Measurements from ENCODE around the gene BAD. TPM values are rescaled to one million over a fixed set of nuclear protein-coding genes. Genes with fewer than 3 reads are reported as not detected.

Gene BAD
- total and polyA plus RNA-seq, 2 donors (not counting 1 experiment from before 2014, with no cell fraction given): 24.0 to 39.1 TPM

GRCh38 chr11:64327375-64327774, 42.9 kb upstream of the BAD start:
- DNase-seq: no peak
- peaks cover 6% of the 10 kb centered on the region for H3K79me2 ChIP-seq (ENCODE audit: control insufficient read depth, insufficient read depth, low read length)
- no peaks in the 10 kb centered on the region for H3K9me3 ChIP-seq (ENCODE audit: control extremely low read depth in 1 of 3, control insufficient read depth in 2 of 3, insufficient read depth in 1 of 3, low read length in 2 of 3)
- no peak for ATAC-seq (ENCODE audit: low read depth)
- no peak overlapping the region for H3K4me2 ChIP-seq (replicated peaks; ENCODE audit: low read depth, low read length, poor library complexity, severe bottlenecking)
- CTCF ChIA-PET: interaction anchor here (0.6 to 1.1 kb wide), 3 partner anchors 10 to 28 kb away, joined by 3 to 5 read pairs (median 4); partner anchors contain the start of genes PRDX5 and TRMT112
- TF ChIP-seq EZH2 (IDR thresholded peaks at IDR 0.05; ENCODE audit: borderline replicate concordance, insufficient read depth, low read depth, low read length, poor library complexity, severe bottlenecking) (no peak), CTCF (IDR thresholded peaks at IDR 0.05) (no peak)
- no peak overlapping the region for H3K4me3 ChIP-seq (ENCODE audit: control extremely low read depth in 1 of 5, extremely low read depth in 1 of 5, insufficient read depth in 1 of 5, low read depth in 2 of 5, low read length in 4 of 5)
- H4K20me1 ChIP-seq (ENCODE audit: control insufficient read depth, insufficient read depth, low read length, poor library complexity, severe bottlenecking): no peaks in the 10 kb centered on the region
- WGBS (ENCODE audit: insufficient coverage): 100% methylated on average over 2 of the region's 2 CpGs
- no peak overlapping the region for H2AFZ ChIP-seq (ENCODE audit: insufficient read depth, low read depth, low read length, poor library complexity, severe bottlenecking)
- H3K27ac Mint-ChIP-seq: no peak overlapping the region
- H3K36me3 ChIP-seq (replicated peaks in 1 of 2; ENCODE audit: control extremely low read depth in 1 of 2, control insufficient read depth in 1 of 2, extremely low read depth in 1 of 2, insufficient read depth in 2 of 2, low read length in 1 of 2): peaks cover 0 to 4% of the 10 kb centered on the region in 2 experiments
- intact Hi-C loops (cut with micrococcal nuclease): no loop called here
- peaks cover 11% of the 10 kb centered on the region for H3K4me1 Mint-ChIP-seq
- H3K27me3 Mint-ChIP-seq: no peaks in the 10 kb centered on the region
- no peak overlapping the region for H3K4me3 Mint-ChIP-seq
- H3K9me3 Mint-ChIP-seq (ENCODE audit: insufficient read depth): no peaks in the 10 kb centered on the region
- POLR2A ChIA-PET: no interaction called here
- H3K27me3 ChIP-seq (replicated peaks in 1 of 4; ENCODE audit: control extremely low read depth in 1 of 4, control insufficient read depth in 3 of 4, insufficient read depth in 4 of 4, low read length in 3 of 4): no peaks in the 10 kb centered on the region
- H3K9ac ChIP-seq (ENCODE audit: low read length): no peak overlapping the region
- H3K27ac ChIP-seq (ENCODE audit: low read length in 2 of 2): no peak overlapping the region
- peaks cover 11 to 14% of the 10 kb centered on the region in 2 donors for H3K4me1 ChIP-seq (ENCODE audit: control insufficient read depth in 2 of 2, insufficient read depth in 2 of 2, low read length in 2 of 2)

- H2AFZ ChIP-seq (ENCODE audit: insufficient read depth, low read depth, low read length, poor library complexity, severe bottlenecking): no peak overlapping the region
- POLR2A ChIA-PET: no interaction called here
Observed at GRCh38 chr11:64324692-64325469, 40.4 kb upstream of the BAD start.

More at GRCh38 chr11:64324692-64325469, 40.4 kb upstream of the BAD start:
- no peak overlapping the region for H3K27ac ChIP-seq (ENCODE audit: low read length in 2 of 2)
- no peaks in the 10 kb centered on the region for H4K20me1 ChIP-seq (ENCODE audit: control insufficient read depth, insufficient read depth, low read length, poor library complexity, severe bottlenecking)
- peaks cover 0 to 7% of the 10 kb centered on the region in 2 experiments for H3K36me3 ChIP-seq (replicated peaks in 1 of 2; ENCODE audit: control extremely low read depth in 1 of 2, control insufficient read depth in 1 of 2, extremely low read depth in 1 of 2, insufficient read depth in 2 of 2, low read length in 1 of 2)
- 91% methylated on average over 5 of the region's 11 CpGs for WGBS (ENCODE audit: insufficient coverage)
- peaks cover 6% of the 10 kb centered on the region for H3K4me1 Mint-ChIP-seq
- no peak overlapping the region for H3K4me3 ChIP-seq (ENCODE audit: control extremely low read depth in 1 of 5, extremely low read depth in 1 of 5, insufficient read depth in 1 of 5, low read depth in 2 of 5, low read length in 4 of 5)
- no peaks in the 10 kb centered on the region for H3K9me3 Mint-ChIP-seq (ENCODE audit: insufficient read depth)
- no peak overlapping the region for H3K4me2 ChIP-seq (replicated peaks; ENCODE audit: low read depth, low read length, poor library complexity, severe bottlenecking)
- no peak overlapping the region for H3K9ac ChIP-seq (ENCODE audit: low read length)
- no peaks in the 10 kb centered on the region for H3K27me3 Mint-ChIP-seq
- H3K27ac Mint-ChIP-seq: no peak overlapping the region
- intact Hi-C loops (cut with micrococcal nuclease): no loop called here
- no peak for ATAC-seq (ENCODE audit: low read depth)
- CTCF ChIA-PET: interaction anchor here (0.7 to 3.3 kb wide), 5 partner anchors 21 to 364 kb away, joined by 3 to 12 read pairs (median 3); no protein-coding TSS in a partner anchor
- no peaks in the 10 kb centered on the region for H3K27me3 ChIP-seq (replicated peaks in 1 of 4; ENCODE audit: control extremely low read depth in 1 of 4, control insufficient read depth in 3 of 4, insufficient read depth in 4 of 4, low read length in 3 of 4)
- DNase-seq: no peak
- TF ChIP-seq CTCF (IDR thresholded peaks at IDR 0.05) (no peak), EZH2 (IDR thresholded peaks at IDR 0.05; ENCODE audit: borderline replicate concordance, insufficient read depth, low read depth, low read length, poor library complexity, severe bottlenecking) (no peak)
- no peaks in the 10 kb centered on the region for H3K4me1 ChIP-seq (ENCODE audit: control insufficient read depth in 2 of 2, insufficient read depth in 2 of 2, low read length in 2 of 2)
- H3K9me3 ChIP-seq (ENCODE audit: control extremely low read depth in 1 of 3, control insufficient read depth in 2 of 3, insufficient read depth in 1 of 3, low read length in 2 of 3): no peaks in the 10 kb centered on the region
- H3K4me3 Mint-ChIP-seq: no peak overlapping the region
- no peaks in the 10 kb centered on the region for H3K79me2 ChIP-seq (ENCODE audit: control insufficient read depth, insufficient read depth, low read length)

Measured in B cell (primary cell).